H1 (cell line): ENCODE results near the gene MYO1D. TPM values are rescaled to one million over a fixed set of nuclear protein-coding genes. Genes with fewer than 3 reads are reported as not detected.

Experiments used
- CTCF ChIA-PET: fragments of 300-600 bp; sonication (Branson Sonifier 250); formaldehyde crosslinking; loops from one replicate; lab custom pipeline; 2021; ENCODE audit not compliant: partially characterized antibody; lab: Charles Lee
- POLR2A ChIA-PET: fragments of 300-600 bp; sonication (Branson Sonifier 250); formaldehyde crosslinking; loops from one replicate; lab custom pipeline; 2021; ENCODE audit warnings: inconsistent platforms; ENCODE audit not compliant: partially characterized antibody; lab: Charles Lee
- DNase-seq, 2 experiments: peaks; one replicate each; pipeline versions ENCODE4 v3.0.0 to v3.0.0-alpha.2; 2010 to 2022; ENCODE audit warnings: low spot score in 2 of 2, low read depth in 1 of 2, mixed read lengths in 1 of 2
- FAIRE-seq: peaks from 2 replicates; lab custom pipeline; 2011; peaks lifted over from hg19 to GRCh38; lab: Jason Lieb, UNC
- H2AFZ ChIP-seq: 2 replicates; pipeline ENCODE4 v1.8.1; 2012; ENCODE audit warnings: low read length, inconsistent platforms
- H2AK5ac ChIP-seq: 2 replicates; pipeline ENCODE4 v1.6.1; 2013; ENCODE audit warnings: low read depth, low read length
- H2BK120ac ChIP-seq: replicated peaks from 2 replicates; pipeline ENCODE3; 2013; ENCODE audit warnings: low read depth, low read length, inconsistent platforms
- H2BK12ac ChIP-seq: 2 replicates; pipeline ENCODE4 v1.6.1; 2013; ENCODE audit warnings: low read depth, low read length
- H2BK15ac ChIP-seq: 2 replicates; pipeline ENCODE4 v1.6.1; 2013; ENCODE audit warnings: low read length
- H2BK20ac ChIP-seq: 2 replicates; pipeline ENCODE4 v1.6.1; 2013; ENCODE audit warnings: low read length
- H2BK5ac ChIP-seq: 2 replicates; pipeline ENCODE4 v1.6.1; 2013; ENCODE audit warnings: low read depth, low read length
- H3K14ac ChIP-seq: 2 replicates; pipeline ENCODE4 v1.6.1; 2013; ENCODE audit warnings: inconsistent platforms; ENCODE audit not compliant: insufficient read length
- H3K18ac ChIP-seq: 2 replicates; pipeline ENCODE4 v1.6.1; 2013; ENCODE audit warnings: low read length; ENCODE audit errors: extremely low read depth
- H3K23ac ChIP-seq: 2 replicates; pipeline ENCODE4 v1.6.1; 2013; ENCODE audit warnings: inconsistent platforms; ENCODE audit not compliant: insufficient read length
- H3K23me2 ChIP-seq: 2 replicates; pipeline ENCODE4 v1.6.1; 2013; ENCODE audit warnings: low read depth, low read length
- H3K27ac ChIP-seq: 2 replicates; pipeline ENCODE4 v1.6.1; 2011; ENCODE audit warnings: low read depth, low read length, inconsistent platforms
- H3K27me3 ChIP-seq, 4 experiments: replicated peaks in 1 of 4; 1 replicate in 1 of 4; 2 replicates in 3 of 4; pipeline versions ENCODE4 v1.6.1 to v1.8.1; 2011 to 2013; ENCODE audit warnings: low read length in 3 of 4, mild to moderate bottlenecking in 3 of 4, inconsistent platforms in 2 of 4, mixed read lengths in 2 of 4, moderate library complexity in 1 of 4; ENCODE audit not compliant: control insufficient read depth in 3 of 4, insufficient read depth in 3 of 4; ENCODE audit errors: extremely low read depth in 1 of 4
- H3K36me3 ChIP-seq, 4 experiments: 2 replicates each; pipeline versions ENCODE4 v1.6.1 to v1.8.1; 2011 to 2013; ENCODE audit warnings: mild to moderate bottlenecking in 4 of 4, low read length in 3 of 4, moderate library complexity in 2 of 4, control low read depth in 1 of 4, inconsistent platforms in 1 of 4; ENCODE audit not compliant: insufficient read depth in 4 of 4, control insufficient read depth in 2 of 4
- H3K4ac ChIP-seq: replicated peaks from 2 replicates; pipeline ENCODE3; 2013; ENCODE audit warnings: low read length, low read depth, mixed read lengths, inconsistent platforms; ENCODE audit not compliant: insufficient read length
- H3K4me1 ChIP-seq, 4 experiments: replicated peaks in 1 of 4; 1 replicate in 1 of 4; 2 replicates in 3 of 4; pipeline versions ENCODE4 v1.6.1 to v1.8.1; 2011 to 2013; ENCODE audit warnings: low read length in 3 of 4, inconsistent platforms in 2 of 4, mixed read lengths in 1 of 4; ENCODE audit not compliant: insufficient read depth in 4 of 4, control insufficient read depth in 3 of 4
- H3K4me2 ChIP-seq, 2 experiments: 2 replicates each; pipeline versions ENCODE4 v1.6.1 to v1.8.1; 2011 to 2013; ENCODE audit warnings: low read depth in 2 of 2, low read length in 2 of 2, control low read depth in 1 of 2, inconsistent platforms in 1 of 2, mild to moderate bottlenecking in 1 of 2; ENCODE audit not compliant: insufficient read depth in 1 of 2
- H3K4me3 ChIP-seq, 4 experiments: fragments of 200-600, 300-600 bp in 1 of 4; sonication (generic), shearing (Covaris generic), sonication (Bioruptor Twin) in 1 of 4; 2 replicates each; pipeline versions ENCODE4 v1.5.1 to v1.8.1; 2011 to 2016; ENCODE audit warnings: low read length in 4 of 4, low read depth in 3 of 4, control low read depth in 2 of 4, inconsistent platforms in 2 of 4, mild to moderate bottlenecking in 2 of 4, mixed read lengths in 1 of 4, moderate library complexity in 1 of 4; ENCODE audit not compliant: insufficient read depth in 2 of 4; ENCODE audit errors: extremely low read depth in 1 of 4
- H3K56ac ChIP-seq: replicated peaks from 2 replicates; pipeline ENCODE3; 2013; ENCODE audit warnings: low read depth, mild to moderate bottlenecking, mixed read lengths, low read length, inconsistent platforms; ENCODE audit not compliant: insufficient read length
- H3K79me1 ChIP-seq: 2 replicates; pipeline ENCODE4 v1.6.1; 2013; ENCODE audit warnings: low read depth, low read length, control low read depth
- H3K79me2 ChIP-seq, 2 experiments: 2 replicates each; pipeline versions ENCODE4 v1.6.1 to v1.8.1; 2012 to 2013; ENCODE audit warnings: low read length in 2 of 2, mild to moderate bottlenecking in 2 of 2, inconsistent platforms in 1 of 2; ENCODE audit not compliant: insufficient read depth in 2 of 2, control insufficient read depth in 1 of 2
- H3K9ac ChIP-seq, 4 experiments: replicated peaks in 1 of 4; 1 replicate in 1 of 4; 2 replicates in 3 of 4; pipeline versions ENCODE4 v1.6.1 to v1.8.1; 2011 to 2013; ENCODE audit warnings: low read depth in 3 of 4, low read length in 3 of 4, control low read depth in 2 of 4, mild to moderate bottlenecking in 2 of 4, moderate library complexity in 2 of 4, inconsistent platforms in 1 of 4; ENCODE audit errors: extremely low read depth in 1 of 4
- H3K9me3 ChIP-seq, 2 experiments: 2 replicates each; pipeline versions ENCODE4 v1.6.1 to v1.8.1; 2012 to 2013; ENCODE audit warnings: mild to moderate bottlenecking in 2 of 2, moderate library complexity in 2 of 2, control low read depth in 1 of 2, inconsistent platforms in 1 of 2, low read depth in 1 of 2, low read length in 1 of 2, mixed read lengths in 1 of 2; ENCODE audit not compliant: insufficient read depth in 2 of 2
- H4K20me1 ChIP-seq, 2 experiments: replicated peaks in 1 of 2; 2 replicates each; pipeline versions ENCODE3 to v1.8.1; 2011 to 2013; ENCODE audit warnings: inconsistent platforms in 2 of 2, low read length in 2 of 2, mild to moderate bottlenecking in 1 of 2; ENCODE audit not compliant: insufficient read depth in 2 of 2, control insufficient read depth in 1 of 2
- H4K5ac ChIP-seq: 2 replicates; pipeline ENCODE4 v1.6.1; 2013; ENCODE audit warnings: low read length, low read depth, mixed read lengths, inconsistent platforms; ENCODE audit not compliant: insufficient read length
- H4K8ac ChIP-seq: 2 replicates; pipeline ENCODE4 v1.8.0; 2013; ENCODE audit warnings: mild to moderate bottlenecking, moderate library complexity, low read length, inconsistent platforms; ENCODE audit not compliant: insufficient read depth; ENCODE audit errors: extremely low read depth
- H4K91ac ChIP-seq: replicated peaks from 2 replicates; pipeline ENCODE3; 2013; ENCODE audit warnings: low read length, mixed read lengths, inconsistent platforms; ENCODE audit not compliant: insufficient read length
- JUND ChIP-seq: IDR thresholded peaks from 2 replicates; pipeline ENCODE4 v1.6.1; 2011; ENCODE audit warnings: mild to moderate bottlenecking, improper control_type of control experiment, low read length
- KDM4A ChIP-seq: IDR thresholded peaks from one replicate; pipeline ENCODE4 v1.7.1; 2012; ENCODE audit warnings: low read depth, mild to moderate bottlenecking, moderate library complexity, low read length, inconsistent platforms; ENCODE audit not compliant: severe bottlenecking
- WGBS, 2 experiments: shearing (Covaris generic) in 1 of 2; methylation state at CpG; one replicate each; pipeline versions ENCODE4 v1.1.6 to v1.1.7; 2013 to 2015; ENCODE audit warnings: low lambda C conversion rate in 2 of 2, mixed read lengths in 2 of 2, inconsistent platforms in 1 of 2, low coverage in 1 of 2, missing lambda C conversion rate in 1 of 2; ENCODE audit not compliant: insufficient replicate concordance in 2 of 2, insufficient coverage in 1 of 2, insufficient read length in 1 of 2; ENCODE audit errors: extremely low coverage in 1 of 2, missing lambda C conversion rate in 1 of 2; 5-methylcytosine and 5-hydroxymethylcytosine counted together
- polyA plus RNA-seq, 7 experiments: library from polyadenylated mRNA; depleted of rRNA in 3 of 7; stranded (reverse) in 5 of 7; unstranded in 2 of 7; fragments of >200 nt in 5 of 7; fragments of 200-250 nt in 2 of 7; gene quantifications; 1 replicate in 5 of 7; 2 replicates in 1 of 7; 4 replicates in 1 of 7; pipeline versions ENCODE4 v1.2.1 to v1.2.3, GENCODE V29; 2011 to 2013; ENCODE audit warnings: missing spikeins in 2 of 7, mixed read lengths in 2 of 7
- total RNA-seq: library from RNA; stranded (reverse); fragmentation: NEBNext Ultra II Directional; extraction: Animal tissue kit (Norgen Biotek cat#: 25700); gene quantifications from 2 replicates; pipeline ENCODE4 v1.2.1, GENCODE V29; 2021

Gene MYO1D
- total and polyA plus RNA-seq, 2 of the 8 experiments (the other 6 are each of a cell fraction or from before 2014, with no cell fraction given): 6.5 to 25.4 TPM

GRCh38 chr17:32648450-32648849, 228.5 kb downstream of the MYO1D start:
- H3K9me3 ChIP-seq: peaks cover 0 to 5% of the 10 kb centered on the region in 2 experiments; a peak in 1 of 4 replicates
- H2BK15ac ChIP-seq: no peak overlapping the region
- H3K4me2 ChIP-seq: no peak overlapping the region
- H2BK12ac ChIP-seq: no peak overlapping the region
- no peaks in the 10 kb centered on the region for H3K27me3 ChIP-seq
- TF ChIP-seq JUND (no peak), KDM4A (no peak)
- H4K20me1 ChIP-seq: no peaks in the 10 kb centered on the region
- no peaks in the 10 kb centered on the region for H3K79me1 ChIP-seq
- no peak overlapping the region for H3K4me3 ChIP-seq
- H3K36me3 ChIP-seq: peaks cover 0 to 7% (median 2%) of the 10 kb centered on the region in 4 experiments; a peak in 3 of 8 replicates
- H3K56ac ChIP-seq: no peak overlapping the region
- H3K9ac ChIP-seq: no peak overlapping the region
- ChIA-PET CTCF (interaction anchor here (4.5 kb wide), 1 partner anchor 10 kb away, joined by 26 read pairs; no protein-coding TSS in a partner anchor), POLR2A (no interaction called here)
- no peak overlapping the region for H3K27ac ChIP-seq
- no peaks in the 10 kb centered on the region for H3K4me1 ChIP-seq
- H3K14ac ChIP-seq: no peak overlapping the region
- no peak overlapping the region for H4K8ac ChIP-seq
- no peak overlapping the region for H4K91ac ChIP-seq
- H3K23me2 ChIP-seq: no peaks in the 10 kb centered on the region
- no peak for DNase-seq
- no peak for FAIRE-seq
- H4K5ac ChIP-seq: no peak overlapping the region
- no peak overlapping the region for H3K4ac ChIP-seq
- 91% methylated on average over 2 of the region's 2 CpGs; no CpG with 5 or more reads in 1 of the 2 experiments for WGBS, 2 experiments
- no peak overlapping the region for H2BK120ac ChIP-seq
- H3K23ac ChIP-seq: no peak overlapping the region
- no peak overlapping the region for H2AK5ac ChIP-seq
- no peak overlapping the region for H2BK5ac ChIP-seq
- no peak overlapping the region for H2BK20ac ChIP-seq
- no peaks in the 10 kb centered on the region for H3K79me2 ChIP-seq
- H3K18ac ChIP-seq: no peak overlapping the region
- H2AFZ ChIP-seq: no peak overlapping the region
